HCT116 (cell line): ENCODE results near the gene ITGAE. TPM values are rescaled to one million over a fixed set of nuclear protein-coding genes. Genes with fewer than 3 reads are reported as not detected.

Experiments
- total RNA-seq: library from RNA; stranded (reverse); gene quantifications from one replicate; pipeline ENCODE4 v1.2.1, GENCODE V29; 2021; ENCODE audit not compliant: unreplicated experiment

The ITGAE gene
- total RNA-seq, 1 experiment from 2014 or later, result 19.9 TPM

Other genes starting within 250 kb of the ITGAE start
- 1.4 TPM for gene TRPV3, start 243.4 kb downstream of the ITGAE start, total RNA-seq
- 5.5 TPM for gene TRPV1, start 191.8 kb downstream of the ITGAE start, total RNA-seq
- 19.6 TPM for gene SHPK, start 164.9 kb downstream of the ITGAE start, total RNA-seq
- gene CTNS, start 164.4 kb downstream of the ITGAE start, total RNA-seq, result 7.9 TPM
- gene TAX1BP3, start 132.6 kb downstream of the ITGAE start, total RNA-seq, result 50.0 TPM
- gene EMC6, start 132.4 kb downstream of the ITGAE start, total RNA-seq, result 62.4 TPM
- gene P2RX5, start 105.0 kb downstream of the ITGAE start, total RNA-seq, result 9.0 TPM
- gene HASPIN, start 77.3 kb downstream of the ITGAE start, total RNA-seq, result 19.6 TPM
- 46.5 TPM for gene NCBP3, start 45.1 kb upstream of the ITGAE start, total RNA-seq
- 10.6 TPM for gene CAMKK1, start 91.9 kb upstream of the ITGAE start, total RNA-seq
- not detected for gene P2RX1, start 115.3 kb upstream of the ITGAE start, total RNA-seq
- 23.1 TPM for gene ATP2A3, start 163.2 kb upstream of the ITGAE start, total RNA-seq